ENCODE data around the gene MPC2. TPM values are rescaled to one million over a fixed set of nuclear protein-coding genes. Genes with fewer than 3 reads are reported as not detected.

MPC2 gene
- total and polyA plus RNA-seq, 2 of the 8 experiments (the other 6 are each of a cell fraction or from before 2014, with no cell fraction given) = 18.6 to 40.9 TPM

GRCh38 chr1:167915569-167915968 lies 21.3 kb downstream of the MPC2 start (continued):
- TF ChIP-seq CHD7 (IDR thresholded peaks at IDR 0.05; ENCODE audit: insufficient replicate concordance, low read length) = no peak
- no peak for TF ChIP-seq POU5F1 (IDR thresholded peaks at IDR 0.05; ENCODE audit: low read depth, low read length)
